NCI-H526 (cell line): Measurements from ENCODE around the gene OAT.
"Not testable (repeated sequence)": the region's sequence is repeated elsewhere in the genome, so short reads cannot be mapped to it uniquely, and the experiment has no call there.

Experiments used
- DNase-seq, 2 experiments: peaks; one replicate each; lab custom pipeline; 2025; lab: John Stamatoyannopoulos, UW

The OAT gene

GRCh38 chr10:124447751-124448466 is 29.2 kb upstream of the OAT start:
- DNase-seq = peak in 1 of 2 experiments; percentile 52

DNA sequence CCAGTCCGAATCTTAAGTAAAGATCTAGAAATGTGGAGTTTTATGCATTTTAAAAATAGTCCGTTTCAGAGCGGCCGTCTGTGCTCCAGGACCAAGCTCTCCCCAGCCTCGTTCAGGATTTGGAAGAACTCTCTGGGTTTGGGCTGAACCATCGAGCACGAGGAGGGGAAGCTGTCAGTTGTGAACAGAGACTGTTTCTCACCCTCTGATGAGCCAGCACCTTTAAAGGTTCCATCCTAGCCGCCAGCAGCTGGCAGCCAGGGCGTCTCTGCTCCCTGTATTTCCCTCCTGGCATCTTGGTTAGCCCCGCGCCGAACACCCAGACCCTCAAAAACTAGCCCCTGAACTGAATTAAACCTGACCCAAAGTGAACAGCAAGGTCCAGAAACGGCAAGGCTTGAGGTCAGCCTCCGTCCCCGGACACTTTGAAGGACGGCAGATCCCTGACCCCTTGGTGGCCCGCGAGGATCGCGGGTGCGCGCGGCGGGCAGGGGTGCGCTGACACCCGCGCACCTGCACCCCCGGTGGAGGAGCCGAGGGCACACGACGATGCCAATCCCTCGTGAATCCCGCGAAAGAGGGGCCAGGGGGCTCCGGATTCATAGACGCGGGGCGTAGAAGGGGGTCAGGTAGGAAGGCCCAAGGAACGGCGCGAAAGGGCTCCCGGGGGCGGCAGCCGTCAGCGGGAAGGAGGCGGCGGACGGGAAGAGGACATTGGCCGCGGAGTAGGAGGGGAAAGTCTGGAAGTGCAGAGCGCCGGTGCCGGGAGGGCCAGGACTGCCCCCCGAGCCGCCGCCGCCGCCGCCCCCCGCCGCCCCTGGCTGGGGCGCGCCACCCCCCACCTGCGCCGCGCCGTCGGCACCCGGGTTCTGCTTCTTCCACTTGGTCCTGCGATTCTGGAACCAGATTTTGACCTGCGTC is 28.4 kb upstream of the OAT start:
- DNase-seq = no peak

DNA sequence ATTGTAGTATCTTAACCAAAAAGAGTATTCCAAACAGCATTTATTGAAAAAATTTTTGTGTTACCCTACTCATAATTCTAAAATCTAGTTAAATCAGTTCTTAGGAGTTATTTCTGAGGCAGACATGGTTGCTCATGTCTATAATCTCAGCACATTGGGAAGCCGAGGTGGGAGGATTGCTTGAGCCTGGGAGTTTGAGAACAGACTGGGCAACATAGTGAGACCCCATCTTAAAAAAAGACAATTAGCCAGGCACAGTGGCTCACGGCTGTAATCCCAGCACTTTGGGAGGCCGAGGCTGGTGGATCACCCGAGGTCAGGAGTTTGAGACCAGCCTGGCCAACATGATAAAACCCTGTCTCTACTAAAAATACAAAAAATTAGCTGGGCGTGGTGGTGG is 23.0 kb upstream of the OAT start:
- DNase-seq = not testable (repeated sequence)

GRCh38 chr10:124436191-124436638 is 17.5 kb upstream of the OAT start:
- DNase-seq = no peak

- DNase-seq = not testable (repeated sequence)
These were observed 17.0 kb upstream of the OAT start for GRCh38 chr10:124435683-124436082.

- DNase-seq = no peak
These were observed 14.7 kb upstream of the OAT start for GRCh38 chr10:124433461-124433860.

DNA sequence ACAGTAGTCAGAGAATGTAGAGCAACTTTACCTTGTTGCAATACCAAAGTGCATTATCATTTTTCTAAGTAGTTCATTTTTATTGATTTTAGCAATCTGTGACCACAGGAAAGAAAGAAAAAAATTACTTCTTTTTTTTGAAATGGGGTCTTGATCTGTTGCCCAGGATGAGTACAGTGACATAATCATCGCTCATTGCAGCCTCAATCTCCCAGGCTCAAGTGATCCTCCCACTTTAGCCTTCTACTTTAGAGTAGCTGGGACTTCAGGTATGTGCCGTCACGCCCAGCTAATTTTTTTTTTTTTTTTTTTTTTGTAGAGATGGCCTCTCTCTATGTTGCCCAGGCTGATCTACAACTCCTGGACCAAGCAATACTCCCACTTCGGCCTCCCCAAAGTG is 11.4 kb upstream of the OAT start:
- DNase-seq = no peak

DNA sequence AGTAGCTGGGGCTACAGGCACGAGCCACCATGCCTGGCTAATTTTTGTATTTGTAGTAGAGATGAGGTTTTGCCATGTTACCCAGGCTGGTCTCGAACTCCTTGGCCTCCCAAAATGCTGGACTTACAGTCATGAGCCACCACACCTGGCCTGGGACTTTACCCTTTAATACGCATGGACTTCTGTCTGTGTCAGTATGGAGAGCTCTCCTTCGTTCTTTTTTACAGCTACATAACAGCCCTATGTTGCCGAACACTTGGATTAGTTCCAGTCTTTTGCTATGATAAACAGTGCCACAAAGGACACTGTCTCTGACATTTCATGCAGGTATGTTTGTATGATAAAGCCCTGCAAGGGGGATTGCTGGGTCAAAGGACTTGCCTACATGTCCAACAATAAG is 10.9 kb upstream of the OAT start:
- no peak for DNase-seq

GRCh38 chr10:124428207-124428777 is 9.6 kb upstream of the OAT start:
- no peak for DNase-seq

DNA sequence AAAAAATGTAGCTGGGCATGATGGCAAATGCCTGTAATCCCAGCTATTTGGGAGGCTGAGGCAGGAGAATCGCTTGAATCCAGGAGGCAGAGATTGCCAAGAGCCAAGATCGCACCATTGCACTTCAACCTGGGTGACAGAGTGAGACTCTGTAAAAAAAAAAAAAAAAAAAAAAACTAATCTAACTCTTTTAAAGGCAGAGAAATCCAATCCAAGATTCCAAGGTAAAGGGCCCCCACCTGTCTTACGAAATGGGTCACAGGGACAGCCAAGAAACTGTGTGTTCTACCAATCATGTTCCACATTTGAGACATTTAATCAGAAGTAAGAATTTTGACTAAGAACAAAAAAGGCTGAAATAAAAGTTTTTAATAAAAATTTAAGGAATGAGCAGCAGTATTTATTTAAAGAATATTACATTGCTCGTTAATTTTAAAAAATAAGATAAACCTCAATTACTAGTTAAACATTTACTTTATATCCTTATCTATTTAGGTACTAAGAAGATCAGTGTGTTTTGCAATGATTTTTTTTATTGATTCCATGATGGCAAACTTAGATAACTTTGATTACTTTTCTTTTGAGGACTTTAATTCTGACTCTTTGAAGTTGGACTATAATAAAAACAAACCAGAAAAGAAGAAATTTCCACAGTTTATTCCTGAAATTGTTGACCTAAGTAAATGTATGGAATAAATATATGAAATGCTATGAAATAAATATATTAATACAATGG is 6.7 kb upstream of the OAT start:
- no peak for DNase-seq

GRCh38 chr10:124423813-124424212 is 5.1 kb upstream of the OAT start:
- DNase-seq = no peak

GRCh38 chr10:124422742-124423141 is 4.0 kb upstream of the OAT start:
- DNase-seq = no peak

DNA sequence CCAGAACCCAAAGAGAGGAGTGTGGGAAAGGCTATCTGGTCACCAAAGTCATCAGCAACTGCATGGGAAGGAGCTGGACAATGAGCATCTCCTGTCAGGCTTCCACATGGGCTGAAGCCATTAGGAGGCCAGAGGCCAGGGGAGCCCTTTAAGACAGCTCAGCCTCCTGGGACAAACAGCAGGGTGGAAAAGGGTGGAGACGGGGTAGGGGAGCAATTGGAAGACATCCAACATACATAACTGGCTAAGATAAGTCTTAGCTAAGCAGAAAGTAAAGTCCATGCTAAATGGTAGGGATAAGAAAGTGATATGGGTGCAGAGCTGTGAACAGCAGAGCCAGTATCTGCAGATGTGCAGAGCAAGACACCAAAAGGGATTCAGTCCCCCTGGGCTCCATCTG is 1.5 kb upstream of the OAT start:
- no peak for DNase-seq

- DNase-seq = no peak
These were observed 912 bp upstream of the OAT start for GRCh38 chr10:124419635-124420034.

DNA sequence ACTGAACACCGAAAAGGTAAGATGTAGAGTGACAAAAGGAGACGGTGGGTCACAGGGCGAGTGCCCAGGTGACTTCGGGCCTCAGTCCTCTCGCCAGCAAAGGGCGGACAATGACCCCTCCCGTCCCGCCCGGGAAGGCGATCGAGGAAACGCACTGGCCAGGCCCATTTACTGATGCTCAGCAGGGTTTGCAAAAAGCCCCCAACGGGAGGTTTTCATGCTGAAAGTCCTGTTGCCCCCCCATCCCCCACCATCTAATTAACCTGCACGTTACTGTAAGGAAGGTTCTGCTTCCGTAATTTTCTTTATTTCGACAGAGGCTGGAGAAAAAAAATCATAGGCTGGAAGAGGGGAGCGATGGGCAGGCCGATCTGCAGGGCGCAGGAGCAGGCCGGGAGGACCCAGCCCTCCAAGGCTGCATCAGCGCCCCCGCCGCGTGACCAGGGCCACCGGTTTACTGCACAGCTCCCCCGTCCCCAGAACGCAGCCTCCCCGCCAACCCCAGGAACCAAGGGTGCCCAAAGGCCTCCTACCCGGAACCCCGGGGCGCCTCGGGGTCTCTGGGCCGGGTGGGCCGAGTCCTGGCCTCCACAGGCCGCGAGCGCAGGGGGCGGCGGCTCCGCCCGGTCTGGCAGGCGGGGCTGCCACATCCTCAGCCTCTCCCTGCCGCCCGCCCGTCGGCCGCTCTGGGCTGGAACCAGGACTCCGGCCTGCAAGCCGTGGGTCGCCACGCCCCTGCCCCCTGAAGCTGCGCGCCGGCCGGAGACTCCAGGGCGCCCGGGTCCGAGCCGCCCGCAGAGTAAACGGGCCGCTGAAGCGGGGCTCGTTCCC is 613 bp downstream of the OAT start:
- DNase-seq = peak in 1 of 2 experiments; percentile 63

DNA sequence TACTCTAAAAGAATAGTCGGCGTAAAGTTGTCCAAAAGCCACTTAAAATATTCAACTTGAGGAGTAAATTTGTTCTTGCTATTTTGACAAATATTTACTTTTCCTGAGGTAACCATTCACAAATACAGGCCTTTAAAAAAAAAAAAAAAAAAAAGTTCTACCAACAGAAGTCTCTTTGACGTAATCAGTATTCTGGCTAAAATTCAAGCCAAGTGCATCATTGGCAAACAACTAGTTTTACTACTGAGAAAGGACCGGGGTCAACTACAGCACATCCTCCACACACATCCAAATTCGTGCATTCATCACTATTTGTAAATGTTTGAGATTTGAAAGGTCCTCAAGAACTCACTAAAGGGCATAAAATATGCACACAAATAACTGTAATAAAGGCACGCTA is 2.0 kb downstream of the OAT start:
- DNase-seq = no peak

- no peak for DNase-seq
These were observed 3.5 kb downstream of the OAT start for GRCh38 chr10:124415210-124415609.

DNA sequence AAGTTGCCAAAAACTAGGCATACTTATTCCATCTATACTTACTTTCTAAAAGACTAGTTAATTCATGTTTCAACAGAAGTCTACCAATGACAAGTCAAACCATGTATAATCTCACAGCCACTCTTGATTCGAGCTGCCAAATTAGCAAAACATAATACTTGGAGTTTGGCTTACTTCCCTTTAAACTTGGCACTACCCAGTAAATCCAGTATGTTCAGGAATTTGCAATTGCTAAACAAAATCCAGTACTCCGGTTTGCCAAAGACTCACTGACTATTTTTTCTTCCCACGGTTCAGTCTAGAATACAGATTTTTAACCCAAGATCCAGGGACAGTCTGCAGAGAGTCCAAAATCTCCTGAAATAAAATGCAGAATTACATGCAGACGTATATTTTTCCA is 4.6 kb downstream of the OAT start:
- DNase-seq = no peak

DNA sequence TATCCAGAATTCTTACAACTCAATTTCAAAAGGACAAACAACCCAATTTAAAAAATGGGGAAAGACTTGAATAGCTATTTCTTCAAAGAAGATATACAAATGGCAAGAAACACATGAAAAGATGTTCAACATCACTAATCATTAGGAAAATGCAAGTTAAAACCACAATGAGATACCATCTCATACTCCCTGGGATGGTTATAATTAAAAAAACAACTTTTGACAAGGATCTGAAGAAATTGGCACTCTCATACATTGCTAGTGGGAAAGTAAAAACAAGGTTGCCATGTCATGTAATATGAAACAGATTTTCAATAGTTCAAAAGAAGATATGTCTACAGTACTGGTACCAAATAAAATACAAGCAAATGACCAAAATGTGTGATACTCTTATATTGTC is 9.0 kb downstream of the OAT start:
- DNase-seq = no peak

DNA sequence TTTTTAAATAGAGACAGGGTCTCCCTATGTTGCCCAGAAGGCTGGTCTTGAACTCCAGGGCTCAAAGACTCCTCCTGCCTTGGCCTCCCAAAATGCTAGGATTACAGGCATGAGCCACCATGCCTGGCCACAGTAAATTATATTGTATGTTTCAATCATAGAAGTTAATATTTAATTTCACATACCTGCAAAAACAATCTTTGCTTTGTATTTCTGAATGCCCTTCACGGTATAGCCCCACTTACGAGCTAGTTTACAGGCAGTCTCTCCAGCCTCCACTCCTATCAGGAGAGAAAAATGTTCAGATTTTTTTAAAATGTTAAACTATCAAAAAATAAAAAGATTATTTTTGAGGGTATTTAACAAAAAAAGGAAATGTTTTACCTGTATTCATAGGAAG is 10.4 kb downstream of the OAT start:
- no peak for DNase-seq

DNA sequence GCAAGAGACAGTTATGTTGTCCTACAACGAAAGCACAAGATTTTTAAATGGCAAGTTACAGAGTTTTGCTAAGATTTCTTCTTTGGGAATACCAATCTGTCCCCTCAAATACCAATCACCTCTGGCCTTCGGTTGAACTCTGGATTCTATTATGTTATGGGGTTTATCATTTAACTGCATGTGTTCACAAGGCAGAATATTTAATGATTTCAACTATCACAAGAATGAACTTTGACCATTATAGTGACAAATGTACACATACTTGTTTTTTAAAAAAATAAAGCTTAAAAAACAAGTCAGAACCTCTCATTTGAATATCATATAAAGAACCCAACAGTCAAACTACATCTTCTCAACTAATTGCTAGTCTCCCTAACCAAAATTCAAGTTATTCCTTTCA is 11.3 kb downstream of the OAT start:
- DNase-seq = no peak
